CD4-positive, alpha-beta T cell treated with Interleukin-17A for 1 hour (primary cell): Measurements from ENCODE around the gene GMEB2.
A peak's percentile ranks its signal among the peaks of the same experiment; 100 is the strongest.
"Not testable (repeated sequence)": the region's sequence is repeated elsewhere in the genome, so short reads cannot be mapped to it uniquely, and the experiment has no call there.

Experiments used
- DNase-seq: peaks from one replicate; pipeline ENCODE4 v3.0.0-alpha.2; 2020

The GMEB2 gene

GRCh38 chr20:63626424-63627128 is at the start of gene GMEB2:
Gene GMEB2, minus strand, starts transcription at chr20:63627101. Its CDS starts 7,704 bp downstream, at chr20:63619397.
- DNase-seq: no peak

GRCh38 chr20:63675681-63676368 is 48.9 kb upstream of the GMEB2 start:
- DNase-seq: no peak

- no peak for DNase-seq
Measured at GRCh38 chr20:63673951-63674350, 47.0 kb upstream of the GMEB2 start.

GRCh38 chr20:63672666-63673065 is 45.8 kb upstream of the GMEB2 start:
- no peak for DNase-seq

GRCh38 chr20:63671695-63672094 is 44.8 kb upstream of the GMEB2 start:
- DNase-seq: not testable (repeated sequence)

GRCh38 chr20:63668351-63668750 is 41.5 kb upstream of the GMEB2 start:
- DNase-seq: no peak

- DNase-seq: no peak
Measured at GRCh38 chr20:63667858-63668257, 41.0 kb upstream of the GMEB2 start.

- no peak for DNase-seq
Measured at GRCh38 chr20:63665708-63666107, 38.8 kb upstream of the GMEB2 start.

GRCh38 chr20:63664861-63665594 is 38.1 kb upstream of the GMEB2 start:
- DNase-seq: no peak

GRCh38 chr20:63664143-63664851 is 37.4 kb upstream of the GMEB2 start:
- no peak for DNase-seq

GRCh38 chr20:63663332-63664066 is 36.6 kb upstream of the GMEB2 start:
- no peak for DNase-seq

- no peak for DNase-seq
Measured at GRCh38 chr20:63662813-63663189, 35.9 kb upstream of the GMEB2 start.

GRCh38 chr20:63661959-63662812 is 35.3 kb upstream of the GMEB2 start:
- no peak for DNase-seq

- no peak for DNase-seq
Measured at GRCh38 chr20:63661108-63661507, 34.2 kb upstream of the GMEB2 start.

GRCh38 chr20:63660622-63661021 is 33.7 kb upstream of the GMEB2 start:
- DNase-seq: no peak

GRCh38 chr20:63660174-63660573 is 33.3 kb upstream of the GMEB2 start:
- DNase-seq: not testable (repeated sequence)

- DNase-seq: no peak
Measured at GRCh38 chr20:63659370-63659769, 32.5 kb upstream of the GMEB2 start.

GRCh38 chr20:63658749-63659187 is 31.9 kb upstream of the GMEB2 start:
- DNase-seq: no peak

- DNase-seq: peak; percentile 91
Measured at GRCh38 chr20:63657937-63658748, 31.2 kb upstream of the GMEB2 start, which contains the start of gene RTEL1. Gene RTEL1, plus strand, starts transcription at chr20:63658312. Its CDS starts 1,091 bp downstream, at chr20:63659403.

GRCh38 chr20:63657260-63657936 is 30.5 kb upstream of the GMEB2 start:
- DNase-seq: no peak
